Mesenchymal stem cell (in vitro differentiated cells and primary cell): ENCODE measurements around the gene APOBEC3A.
"Not testable (repeated sequence)": the region's sequence is repeated elsewhere in the genome, so short reads cannot be mapped to it uniquely, and the experiment has no call there.

Source experiments
- DNase-seq: peaks from one replicate; pipeline ENCODE4 v3.0.0-alpha.2; 2013
- H2AFZ ChIP-seq: one replicate; pipeline ENCODE4 v1.6.1; 2013; ENCODE audit warnings: low read depth, mild to moderate bottlenecking, control low read depth, inconsistent platforms, low read length, moderate library complexity
- H2AK5ac ChIP-seq: 2 replicates; pipeline ENCODE4 v1.6.1; 2013; ENCODE audit warnings: low read length, moderate library complexity, mild to moderate bottlenecking, inconsistent platforms; ENCODE audit not compliant: severe bottlenecking
- H2BK120ac ChIP-seq: one replicate; pipeline ENCODE4 v1.6.1; 2013; ENCODE audit warnings: low read depth, mild to moderate bottlenecking, inconsistent platforms, low read length, moderate library complexity
- H2BK12ac ChIP-seq, 2 experiments: one replicate each; pipeline ENCODE4 v1.6.1; 2013; ENCODE audit warnings: inconsistent platforms in 2 of 2, low read length in 2 of 2, mild to moderate bottlenecking in 2 of 2, moderate library complexity in 2 of 2, control low read depth in 1 of 2
- H2BK15ac ChIP-seq: one replicate; pipeline ENCODE4 v1.6.1; 2013; ENCODE audit warnings: mild to moderate bottlenecking, low read depth, inconsistent platforms; ENCODE audit not compliant: poor library complexity, severe bottlenecking
- H2BK5ac ChIP-seq: 2 replicates; pipeline ENCODE4 v1.6.1; 2013; ENCODE audit warnings: low read depth, mild to moderate bottlenecking, low read length, control low read depth, inconsistent platforms; ENCODE audit not compliant: poor library complexity, severe bottlenecking
- H3K14ac ChIP-seq, 2 experiments: one replicate each; pipeline ENCODE4 v1.6.1; 2013; ENCODE audit warnings: inconsistent platforms in 2 of 2, low read length in 2 of 2, control low read depth in 1 of 2, mild to moderate bottlenecking in 1 of 2, moderate library complexity in 1 of 2
- H3K18ac ChIP-seq, 2 experiments: one replicate each; pipeline ENCODE4 v1.6.1; 2013; ENCODE audit warnings: inconsistent platforms in 2 of 2, low read length in 2 of 2, control low read depth in 1 of 2, low read depth in 1 of 2, mild to moderate bottlenecking in 1 of 2
- H3K23ac ChIP-seq, 2 experiments: one replicate each; pipeline ENCODE4 v1.6.1; 2013; ENCODE audit warnings: inconsistent platforms in 2 of 2, low read length in 2 of 2, mild to moderate bottlenecking in 2 of 2, moderate library complexity in 2 of 2, control low read depth in 1 of 2
- H3K27ac ChIP-seq: 2 replicates; pipeline ENCODE4 v1.5.1; 2013; ENCODE audit warnings: mild to moderate bottlenecking, moderate library complexity, low read length, control low read depth, inconsistent platforms; ENCODE audit not compliant: poor library complexity, severe bottlenecking
- H3K27me3 ChIP-seq, 2 experiments: 2 replicates each; pipeline versions ENCODE4 v1.6.1 to v1.7.0; 2013; ENCODE audit warnings: low read length in 2 of 2, mild to moderate bottlenecking in 2 of 2, moderate library complexity in 2 of 2, control low read depth in 1 of 2, inconsistent platforms in 1 of 2; ENCODE audit not compliant: control insufficient read depth in 1 of 2, insufficient read depth in 1 of 2
- H3K36me3 ChIP-seq, 2 experiments: 2 replicates each; pipeline versions ENCODE4 v1.6.1 to v1.7.0; 2013; ENCODE audit warnings: low read length in 2 of 2, control low read depth in 1 of 2, inconsistent platforms in 1 of 2, low read depth in 1 of 2, mild to moderate bottlenecking in 1 of 2; ENCODE audit not compliant: insufficient read depth in 2 of 2, control insufficient read depth in 1 of 2
- H3K4ac ChIP-seq, 2 experiments: one replicate each; pipeline ENCODE4 v1.6.1; 2013; ENCODE audit warnings: inconsistent platforms in 2 of 2, low read length in 2 of 2, mild to moderate bottlenecking in 2 of 2, moderate library complexity in 2 of 2, control low read depth in 1 of 2, low read depth in 1 of 2
- H3K4me1 ChIP-seq: 2 replicates; pipeline ENCODE4 v1.6.1; 2013; ENCODE audit warnings: low read depth, low read length, control low read depth; ENCODE audit not compliant: control insufficient read depth, insufficient read depth
- H3K4me2 ChIP-seq: 2 replicates; pipeline ENCODE4 v1.6.1; 2013; ENCODE audit warnings: low read length, mild to moderate bottlenecking, inconsistent platforms; ENCODE audit not compliant: poor library complexity, severe bottlenecking
- H3K4me3 ChIP-seq, 2 experiments: 2 replicates each; pipeline versions ENCODE4 v1.5.1 to v1.7.0; 2013; ENCODE audit warnings: low read length in 2 of 2, mild to moderate bottlenecking in 2 of 2, control low read depth in 1 of 2, low read depth in 1 of 2; ENCODE audit not compliant: insufficient read depth in 1 of 2
- H3K79me1 ChIP-seq: replicated peaks from 2 replicates; pipeline ENCODE4 v1.6.1; 2013; ENCODE audit warnings: mild to moderate bottlenecking, control low read depth, low read length, inconsistent platforms; ENCODE audit not compliant: poor library complexity, severe bottlenecking
- H3K9ac ChIP-seq: 2 replicates; pipeline ENCODE4 v1.7.0; 2013; ENCODE audit warnings: mild to moderate bottlenecking, low read length, moderate library complexity
- H3K9me3 ChIP-seq: 2 replicates; pipeline ENCODE4 v1.7.0; 2013; ENCODE audit warnings: mild to moderate bottlenecking, low read length; ENCODE audit not compliant: control insufficient read depth
- H4K8ac ChIP-seq: one replicate; pipeline ENCODE4 v1.6.1; 2013; ENCODE audit warnings: inconsistent platforms, mild to moderate bottlenecking, low read length, moderate library complexity
- H4K91ac ChIP-seq: one replicate; pipeline ENCODE4 v1.6.1; 2013; ENCODE audit warnings: mild to moderate bottlenecking, low read length, inconsistent platforms
- whole genome bisulfite sequencing: methylation state at CpG from one replicate; pipeline ENCODE4 v1.1.7; 2013; ENCODE audit warnings: mixed read lengths; 5-methylcytosine and 5-hydroxymethylcytosine counted together

Gene APOBEC3A

GRCh38 chr22:39007177-39007576 lies 49.8 kb downstream of the APOBEC3A start:
- Histone ChIP-seq H3K14ac (no peak overlapping the region), H2AFZ (no peak overlapping the region), H2AK5ac (no peak overlapping the region), H2BK15ac (no peak overlapping the region), H3K27me3 (no peaks in the 10 kb centered on the region), H3K36me3 (no peaks in the 10 kb centered on the region), H2BK12ac (no peak overlapping the region), H2BK120ac (no peak overlapping the region), H3K79me1 (no peaks in the 10 kb centered on the region), H3K18ac (no peak overlapping the region), H3K4me1 (peaks cover 4% of the 10 kb centered on the region), H3K9ac (no peak overlapping the region), H3K4me2 (no peak overlapping the region), H3K9me3 (no peaks in the 10 kb centered on the region), H3K23ac (no peak overlapping the region), H3K27ac (no peak overlapping the region), H4K8ac (no peak overlapping the region), H3K4me3 (no peak overlapping the region), H3K4ac (no peak overlapping the region), H4K91ac (no peak overlapping the region), H2BK5ac (no peak overlapping the region)
- WGBS = 100% methylated on average over 2 of the region's 5 CpGs
- no peak for DNase-seq

DNA sequence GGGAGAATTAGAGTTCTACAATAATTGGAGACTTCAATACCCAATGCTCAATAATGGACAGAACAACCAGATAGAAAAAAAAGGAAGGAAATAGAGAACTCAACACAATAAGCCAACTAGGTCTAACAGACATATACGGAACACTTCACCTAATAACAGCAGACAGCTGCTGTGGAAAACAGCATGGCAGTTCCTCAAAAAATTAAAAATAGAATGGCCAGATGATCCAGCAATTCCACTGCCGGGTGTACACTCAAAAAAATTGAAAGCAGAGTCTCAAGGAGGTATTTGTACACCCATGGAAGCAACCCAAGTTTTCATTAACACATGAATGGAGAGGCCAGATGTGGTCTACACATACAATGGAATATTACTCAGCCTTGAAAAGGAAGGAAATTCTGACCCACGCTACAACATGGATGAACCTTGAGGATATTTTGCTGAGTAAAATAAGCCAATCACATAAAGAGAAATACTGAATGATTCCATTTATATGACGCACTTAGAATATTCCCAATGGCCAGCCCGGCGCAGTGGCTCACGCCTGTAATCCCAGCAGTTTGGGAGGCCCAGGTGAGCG lies 51.0 kb downstream of the APOBEC3A start:
- not testable (repeated sequence) for H3K4ac ChIP-seq, H2BK120ac ChIP-seq, H3K4me2 ChIP-seq, H3K36me3 ChIP-seq, H2BK5ac ChIP-seq, H3K9me3 ChIP-seq, H3K14ac ChIP-seq, H4K8ac ChIP-seq, H3K27me3 ChIP-seq, H2BK15ac ChIP-seq, H3K4me1 ChIP-seq, DNase-seq, H3K9ac ChIP-seq, H3K79me1 ChIP-seq, H3K27ac ChIP-seq, H3K4me3 ChIP-seq, H4K91ac ChIP-seq, H2BK12ac ChIP-seq, H2AFZ ChIP-seq, H3K23ac ChIP-seq, H2AK5ac ChIP-seq, H3K18ac ChIP-seq
- 94% methylated on average over 7 of the region's 8 CpGs for WGBS

DNA sequence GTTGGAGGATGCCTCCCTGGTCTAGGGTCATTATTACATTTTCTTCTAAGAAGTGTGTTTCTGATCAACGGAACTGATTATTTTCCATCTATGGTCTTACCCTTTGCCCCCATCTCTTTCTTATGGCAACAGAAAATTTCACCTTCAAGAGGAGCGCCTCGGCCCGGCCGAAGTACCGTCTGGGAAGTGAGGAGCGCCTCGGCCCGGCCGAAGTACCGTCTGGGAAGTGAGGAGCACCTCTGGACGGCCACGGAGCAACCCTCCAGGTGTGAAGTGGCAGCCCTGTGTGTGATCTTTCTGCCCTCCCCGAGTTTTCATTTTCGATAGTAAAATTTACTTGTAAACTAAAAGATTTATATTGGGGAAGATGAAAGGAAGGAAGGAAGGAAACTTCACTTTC lies 53.5 kb downstream of the APOBEC3A start:
- Histone ChIP-seq H3K4me3 (no peak overlapping the region), H3K18ac (no peak overlapping the region), H2AK5ac (no peak overlapping the region), H3K79me1 (peaks cover 5% of the 10 kb centered on the region), H4K8ac (no peak overlapping the region), H2BK5ac (no peak overlapping the region), H2BK15ac (no peak overlapping the region), H3K27me3 (no peaks in the 10 kb centered on the region), H3K4me1 (peaks cover 12% of the 10 kb centered on the region), H2BK120ac (no peak overlapping the region), H3K36me3 (no peaks in the 10 kb centered on the region), H3K4me2 (no peak overlapping the region), H3K9me3 (no peaks in the 10 kb centered on the region), H3K9ac (no peak overlapping the region), H3K27ac (no peak overlapping the region), H3K23ac (no peak overlapping the region), H2AFZ (no peak overlapping the region), H2BK12ac (no peak overlapping the region), H3K14ac (no peak overlapping the region), H3K4ac (no peak overlapping the region), H4K91ac (no peak overlapping the region)
- DNase-seq = no peak
- 94% methylated on average over 12 of the region's 15 CpGs for WGBS
